HG03196 (cell line): ENCODE data around the gene ZC3H7A.

Experiments
- ATAC-seq: cut with Tn5 transposase; IDR thresholded peaks from one replicate; pipeline ENCODE4 v1.9.1; 2021; ENCODE audit not compliant: unreplicated experiment

The ZC3H7A gene

DNA sequence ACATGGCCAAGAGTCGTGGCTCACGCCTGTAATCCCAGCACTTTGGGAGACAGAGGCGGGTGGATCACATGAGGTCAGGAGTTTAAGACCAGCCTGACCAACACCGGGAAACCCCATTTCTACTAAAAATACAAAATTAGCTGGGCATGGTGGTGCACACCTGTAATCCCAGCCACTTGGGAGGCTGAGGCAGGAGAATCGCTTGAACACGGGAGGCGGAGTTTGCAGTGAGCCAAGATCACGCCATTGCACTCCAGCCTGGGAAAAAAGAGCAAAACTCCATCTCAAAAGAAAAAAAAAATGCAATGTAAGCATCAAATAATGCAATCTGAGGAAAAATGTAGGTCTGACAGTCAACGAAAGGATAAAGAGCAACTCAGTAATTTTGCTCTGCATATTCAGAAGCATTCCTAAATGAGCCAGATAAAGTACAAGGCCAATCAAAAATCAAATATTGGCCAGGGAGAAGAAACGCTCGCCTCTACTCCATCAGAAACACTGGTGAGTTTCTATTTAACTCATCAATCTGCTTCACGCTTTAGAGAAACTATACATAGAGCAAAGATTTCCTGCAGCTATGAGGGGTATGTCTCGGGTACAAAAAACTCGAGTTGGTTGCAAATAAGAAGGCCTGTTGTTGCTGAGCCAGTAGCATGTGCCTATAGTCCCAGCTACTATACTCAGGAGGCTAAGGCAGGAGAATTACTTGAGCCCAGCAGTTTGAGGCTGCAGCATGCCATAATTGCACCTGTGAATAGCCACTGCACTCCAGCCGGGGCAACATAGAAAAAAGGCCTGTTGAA lies 58.1 kb downstream of the ZC3H7A start:
- ATAC-seq = no peak

DNA sequence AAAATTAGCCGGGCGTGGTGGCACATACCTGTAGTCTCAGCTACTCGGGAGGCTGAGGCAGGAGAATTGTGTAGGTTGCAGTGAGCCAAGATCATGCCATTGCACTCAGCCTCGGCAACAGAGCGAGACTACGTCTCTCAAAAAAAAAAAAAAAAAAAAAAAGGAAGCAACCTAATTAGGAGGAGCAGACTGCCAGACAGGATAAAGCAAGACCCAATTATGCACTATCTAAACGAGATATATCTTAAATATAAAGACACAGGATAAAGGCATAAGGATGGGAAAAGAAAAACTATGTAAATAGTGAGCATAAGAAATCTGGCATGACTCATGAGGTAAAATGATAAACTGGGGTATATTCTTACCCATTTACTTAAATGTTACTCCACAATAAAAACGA lies 59.3 kb downstream of the ZC3H7A start:
- ATAC-seq = no peak

DNA sequence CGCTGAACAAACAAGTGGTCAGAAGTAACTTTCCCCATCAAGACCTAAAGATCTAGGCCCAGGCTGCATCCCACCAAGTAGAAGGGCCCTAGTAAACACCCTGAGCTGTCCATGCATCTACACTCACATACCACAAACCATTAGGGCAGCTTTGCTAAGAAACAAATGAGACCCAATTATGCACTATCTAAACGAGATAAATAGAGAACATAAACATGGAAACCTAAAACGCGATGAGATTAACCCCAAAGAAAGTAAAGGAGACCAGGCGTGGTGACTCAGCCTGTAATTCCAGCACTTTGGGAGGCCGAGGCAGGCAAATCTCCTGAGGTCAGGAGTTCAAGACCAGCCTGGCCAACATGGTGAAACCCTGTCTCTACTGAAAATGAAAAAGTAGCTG lies 60.2 kb downstream of the ZC3H7A start:
- ATAC-seq = no peak

DNA sequence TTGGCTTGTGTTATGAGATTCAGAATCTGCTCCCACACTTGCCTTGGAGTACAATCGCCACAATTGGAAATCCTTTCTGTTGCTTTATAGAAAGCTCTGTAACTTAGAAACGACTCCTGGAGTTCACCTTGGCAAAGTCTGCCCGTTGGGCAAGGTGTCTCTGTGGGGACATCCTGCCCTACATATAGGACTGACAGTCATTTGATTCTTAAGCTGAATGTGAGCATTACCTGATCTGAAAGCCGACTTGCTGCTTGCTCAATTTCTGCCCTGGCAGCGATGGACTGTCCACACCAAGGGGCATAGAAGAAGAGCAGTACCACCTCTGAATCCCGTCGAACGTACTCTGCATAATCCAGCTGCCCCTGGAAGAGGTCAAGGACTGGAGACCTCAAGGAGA lies 61.3 kb downstream of the ZC3H7A start:
- ATAC-seq = no peak

DNA sequence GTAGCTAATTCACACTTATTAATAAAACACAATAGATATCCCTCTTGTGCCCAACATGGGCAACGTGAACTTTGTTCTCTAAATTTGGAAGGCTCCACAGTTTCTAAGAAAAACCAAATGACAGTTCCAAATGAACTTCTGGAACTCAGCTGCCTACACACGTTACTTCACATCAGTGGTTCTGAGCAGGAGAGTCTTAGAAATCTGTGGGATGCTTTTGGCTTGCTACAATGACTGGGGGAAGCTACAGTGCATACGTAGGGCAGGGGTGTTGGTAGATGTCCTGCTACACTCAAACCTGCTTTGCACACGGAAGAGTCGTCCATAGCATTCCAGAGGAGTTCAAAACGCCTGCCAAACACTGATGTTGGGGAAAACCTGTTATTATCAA lies 62.4 kb downstream of the ZC3H7A start:
- ATAC-seq = no peak

DNA sequence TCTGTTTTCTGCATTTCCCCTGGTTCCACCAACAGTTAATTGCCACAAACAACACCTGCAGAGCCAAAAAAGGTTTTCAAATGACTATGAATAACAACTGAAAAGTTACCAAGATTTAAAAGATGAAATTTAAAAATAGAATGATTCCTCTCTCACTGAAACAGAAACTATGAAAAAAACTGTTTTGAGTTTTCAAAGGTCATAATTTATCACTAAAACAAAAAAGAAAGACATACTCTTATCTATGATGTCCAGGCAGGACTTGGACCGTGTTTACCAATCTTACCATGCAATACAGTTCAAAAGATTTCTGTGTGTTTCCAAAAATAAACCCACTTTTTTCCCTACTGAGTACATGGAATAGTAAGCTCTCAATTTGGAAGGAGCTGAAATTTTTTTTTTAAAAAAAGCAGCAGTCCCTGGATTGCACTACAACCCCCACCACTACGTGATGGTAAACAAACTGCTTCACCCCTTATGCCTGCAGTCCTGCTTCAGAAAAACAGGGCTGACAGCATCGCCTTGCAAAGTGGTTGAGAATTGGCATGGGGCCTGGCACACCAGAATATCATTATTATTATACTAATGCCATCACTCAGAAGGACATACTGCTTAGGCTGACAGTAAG lies 62.9 kb downstream of the ZC3H7A start:
- no peak for ATAC-seq

DNA sequence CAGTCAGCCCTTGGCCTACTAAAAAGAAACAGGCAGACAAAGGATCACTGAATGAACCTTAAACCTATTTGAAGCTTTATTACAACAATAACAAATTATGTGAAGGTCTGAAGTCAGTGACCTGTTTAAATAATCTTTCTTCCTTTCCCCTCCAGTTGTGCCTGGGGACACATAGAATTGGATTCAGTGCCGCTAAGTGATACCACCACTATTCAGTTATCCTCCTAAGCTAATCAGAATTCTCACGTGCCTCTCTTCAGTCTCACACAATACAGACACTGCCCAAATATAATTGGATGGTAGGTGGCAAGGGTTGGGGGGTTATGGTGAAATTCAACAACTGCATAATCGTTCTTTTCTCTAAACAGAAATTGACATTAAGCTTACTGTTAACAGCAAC lies 65.8 kb downstream of the ZC3H7A start:
- ATAC-seq = no peak

DNA sequence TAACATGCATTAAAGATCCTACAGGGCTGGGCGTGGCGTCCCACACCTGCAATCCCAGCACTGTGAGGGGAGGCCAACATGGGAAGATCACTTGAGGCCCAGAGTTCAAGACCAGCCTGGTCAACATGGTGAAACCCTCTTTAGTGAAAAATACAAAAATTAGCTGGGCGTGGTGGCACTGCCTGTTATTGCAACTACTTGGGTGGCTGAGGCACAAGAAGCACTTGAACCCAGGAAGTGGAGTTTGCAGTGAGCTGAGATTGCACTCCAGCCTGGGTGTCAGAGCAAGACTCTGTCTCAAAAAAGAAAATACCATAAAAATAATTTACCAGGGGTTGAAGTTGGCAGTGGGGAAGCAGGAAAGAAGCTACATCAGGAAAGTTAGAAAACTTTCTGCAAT lies 67.3 kb downstream of the ZC3H7A start:
- no peak for ATAC-seq

DNA sequence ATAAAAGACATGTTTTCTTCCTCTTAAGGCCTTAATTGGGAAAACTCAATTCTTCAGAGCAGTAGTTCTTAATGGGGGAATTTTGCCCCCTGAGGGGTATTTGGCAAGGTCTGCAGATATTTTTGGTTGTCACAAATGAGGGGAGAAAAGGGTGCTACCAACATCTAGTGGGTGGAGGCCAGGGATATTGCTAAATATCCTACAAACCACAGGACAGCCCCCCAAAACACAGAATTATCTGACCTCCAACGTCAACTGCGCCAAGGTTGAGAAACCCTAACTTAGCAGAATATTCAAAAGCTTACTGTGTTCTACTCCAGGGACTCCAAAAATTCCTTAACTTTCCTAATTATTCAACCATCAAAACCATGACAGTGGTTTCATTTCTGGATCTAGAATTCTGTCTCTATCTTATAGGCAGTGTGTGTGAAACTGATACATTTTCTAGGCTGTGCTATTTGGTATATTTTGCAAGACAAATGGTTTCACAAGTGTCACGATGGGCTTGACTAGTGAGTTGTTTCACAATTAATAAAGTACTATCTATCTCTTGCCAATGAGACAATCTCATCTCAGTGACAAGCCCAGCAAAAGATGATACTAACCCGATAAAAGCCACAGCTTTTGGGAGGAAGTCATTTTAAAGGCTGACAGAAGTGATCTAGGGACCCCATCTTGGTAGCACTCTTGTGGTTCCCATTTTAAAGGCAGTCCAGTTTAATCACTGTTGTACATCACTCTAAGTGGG lies 69.1 kb downstream of the ZC3H7A start:
- ATAC-seq = no peak

DNA sequence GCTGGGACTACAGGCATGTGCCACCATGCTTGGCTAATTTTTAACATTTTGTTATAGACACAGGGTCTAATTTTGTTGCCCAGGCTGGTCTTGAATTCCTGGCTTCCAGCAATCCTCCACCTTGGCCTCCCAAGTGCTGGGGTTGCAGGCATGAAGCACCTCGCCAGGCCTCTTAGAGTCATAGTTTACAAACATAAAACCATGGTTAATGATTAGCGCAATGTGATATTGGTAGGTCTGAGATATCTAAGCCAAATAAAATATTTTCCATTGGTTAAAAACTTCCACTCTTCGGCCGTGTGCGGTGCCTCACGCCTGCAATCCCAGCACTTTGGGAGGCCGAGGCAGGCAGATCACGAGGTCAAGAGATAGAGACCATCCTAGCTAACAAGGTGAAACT lies 71.0 kb downstream of the ZC3H7A start:
- no peak for ATAC-seq

DNA sequence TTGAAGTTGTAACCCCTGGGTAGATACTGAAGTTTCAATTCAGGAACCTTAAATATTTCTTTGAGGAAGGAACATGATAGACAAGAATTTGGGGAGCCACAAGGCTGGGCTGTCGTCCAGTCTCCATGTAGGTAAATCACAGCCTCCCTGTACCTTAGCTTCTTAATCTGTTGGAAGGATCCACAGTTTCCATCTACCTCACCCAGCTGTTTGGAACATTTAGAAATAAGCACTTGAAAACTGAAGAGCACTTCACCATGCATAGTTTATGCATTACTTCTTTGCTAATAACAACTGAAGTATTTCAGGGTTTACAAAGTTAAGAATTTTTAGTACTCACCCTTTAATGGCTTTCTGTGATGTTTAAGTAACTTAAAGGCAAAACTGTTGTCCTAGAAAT lies 71.6 kb downstream of the ZC3H7A start:
- no peak for ATAC-seq

DNA sequence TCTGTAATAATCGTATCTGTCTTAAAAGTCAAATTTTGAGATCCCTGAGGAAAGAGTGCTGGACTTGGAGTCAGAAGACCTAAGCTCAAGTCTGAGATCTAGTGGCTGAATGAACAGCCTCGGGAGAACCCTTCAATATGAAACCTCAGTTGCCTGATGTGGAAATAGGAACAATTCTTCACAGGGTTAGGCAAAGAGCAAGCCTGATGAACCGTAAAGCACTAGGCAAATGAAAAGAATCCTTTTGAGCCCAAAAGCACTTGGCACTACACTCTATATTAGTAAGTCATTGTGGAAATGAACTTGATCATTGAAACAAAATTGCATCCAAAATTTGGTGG lies 74.6 kb downstream of the ZC3H7A start:
- no peak for ATAC-seq

DNA sequence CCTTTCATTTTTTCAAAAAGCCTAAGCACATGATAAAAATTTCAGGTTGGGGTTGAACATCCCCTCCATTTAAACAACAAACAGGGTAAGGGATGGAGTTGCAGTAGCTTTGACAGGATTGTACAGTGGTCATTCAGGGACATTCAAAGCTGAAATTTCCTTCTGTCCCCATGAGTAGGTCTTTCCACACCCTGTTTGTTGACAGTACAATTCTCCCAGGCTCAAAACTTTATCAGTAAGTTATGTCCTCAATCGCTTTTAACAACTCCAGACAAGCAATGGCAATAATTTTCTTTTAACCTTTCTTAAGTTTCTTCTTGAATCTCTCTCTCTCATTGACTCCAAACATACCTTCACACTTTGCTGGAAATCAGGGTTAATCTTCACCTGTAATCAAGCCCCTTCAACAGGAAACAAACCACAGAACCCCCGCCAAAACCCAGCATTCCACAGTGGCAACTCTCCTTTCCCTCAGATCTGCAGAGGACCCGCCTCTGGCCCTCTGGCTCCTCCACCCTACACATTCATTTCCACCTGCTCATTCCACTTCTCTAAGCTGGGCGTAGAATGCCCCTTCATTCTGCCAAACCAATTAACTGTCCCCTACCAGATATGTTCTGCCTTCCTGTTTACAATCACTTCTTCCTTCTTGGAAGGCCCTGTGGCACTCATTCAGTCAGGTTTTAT lies 75.1 kb downstream of the ZC3H7A start:
- no peak for ATAC-seq

DNA sequence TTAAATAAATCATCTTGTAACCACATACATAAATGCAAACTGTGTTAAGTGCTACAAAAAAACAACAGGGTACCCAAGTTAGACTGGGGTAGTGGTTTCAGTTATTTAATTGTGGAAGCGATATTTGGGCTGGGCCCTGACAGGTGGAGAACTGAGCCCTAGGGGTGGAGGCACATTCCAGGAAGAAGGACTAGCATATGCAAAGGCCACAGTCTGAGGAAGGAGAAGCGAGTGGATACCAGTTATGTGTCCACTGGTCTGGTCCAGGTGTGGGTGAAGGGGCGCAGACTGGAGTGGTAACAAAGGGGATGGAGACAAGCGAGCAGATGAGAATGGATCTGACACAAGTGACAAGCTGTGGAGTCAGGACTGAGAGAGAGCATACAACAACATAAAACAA lies 77.3 kb downstream of the ZC3H7A start:
- ATAC-seq = no peak

DNA sequence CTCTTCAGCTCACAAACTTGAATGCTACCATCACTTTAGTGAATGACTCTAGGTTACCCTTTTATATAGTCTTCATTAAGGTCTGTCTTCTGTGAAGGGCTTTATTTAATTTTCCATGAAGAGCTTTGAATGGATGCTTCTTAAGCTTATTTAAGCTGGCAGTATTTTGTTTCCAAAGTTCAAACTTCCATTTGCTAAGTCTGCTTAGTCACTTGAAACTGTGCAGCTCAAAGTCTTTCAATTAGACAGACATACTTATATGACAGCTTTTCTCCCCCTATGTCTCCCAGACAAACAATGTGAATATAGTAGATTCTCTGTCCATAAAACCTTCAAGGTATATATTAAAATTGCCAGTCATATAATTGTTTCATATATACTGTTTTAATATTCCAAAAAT lies 77.9 kb downstream of the ZC3H7A start:
- no peak for ATAC-seq

DNA sequence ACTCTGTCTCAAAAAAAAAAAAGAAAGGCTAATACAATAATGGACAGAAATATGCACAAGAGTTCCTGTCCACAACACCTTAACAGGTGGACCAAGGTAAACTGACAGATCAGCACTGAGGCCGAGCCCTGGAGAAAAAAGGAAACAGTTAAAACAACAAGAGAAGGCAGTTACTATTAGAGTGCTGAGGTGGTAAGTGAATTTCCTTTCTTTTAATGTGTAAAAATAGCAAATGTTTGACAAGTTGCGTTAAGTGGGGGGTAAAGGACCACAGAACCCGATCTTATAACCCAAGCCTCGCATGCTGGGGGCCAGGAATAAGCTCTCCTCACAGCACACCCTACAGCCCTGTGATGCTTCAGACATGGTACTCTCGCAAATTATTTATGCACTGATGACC lies 79.2 kb downstream of the ZC3H7A start:
- no peak for ATAC-seq

DNA sequence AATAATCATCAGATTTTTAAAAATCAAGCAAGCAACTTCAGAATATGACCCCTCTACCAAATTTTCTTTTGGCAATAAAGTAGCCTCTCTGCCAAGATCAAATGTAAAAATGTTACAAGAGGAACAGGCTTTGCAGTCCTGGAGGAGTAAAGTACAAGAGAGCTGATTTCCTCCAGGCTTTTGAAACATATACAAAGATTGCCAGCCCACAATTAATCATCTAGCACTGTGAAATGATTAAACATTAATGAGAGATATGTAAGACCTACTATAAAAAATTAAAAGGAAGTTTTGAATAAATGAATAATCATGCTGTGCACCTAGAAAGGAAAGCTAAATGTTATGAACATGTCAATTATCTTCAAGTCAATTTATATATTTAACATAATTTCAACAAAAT lies 80.7 kb downstream of the ZC3H7A start:
- no peak for ATAC-seq

DNA sequence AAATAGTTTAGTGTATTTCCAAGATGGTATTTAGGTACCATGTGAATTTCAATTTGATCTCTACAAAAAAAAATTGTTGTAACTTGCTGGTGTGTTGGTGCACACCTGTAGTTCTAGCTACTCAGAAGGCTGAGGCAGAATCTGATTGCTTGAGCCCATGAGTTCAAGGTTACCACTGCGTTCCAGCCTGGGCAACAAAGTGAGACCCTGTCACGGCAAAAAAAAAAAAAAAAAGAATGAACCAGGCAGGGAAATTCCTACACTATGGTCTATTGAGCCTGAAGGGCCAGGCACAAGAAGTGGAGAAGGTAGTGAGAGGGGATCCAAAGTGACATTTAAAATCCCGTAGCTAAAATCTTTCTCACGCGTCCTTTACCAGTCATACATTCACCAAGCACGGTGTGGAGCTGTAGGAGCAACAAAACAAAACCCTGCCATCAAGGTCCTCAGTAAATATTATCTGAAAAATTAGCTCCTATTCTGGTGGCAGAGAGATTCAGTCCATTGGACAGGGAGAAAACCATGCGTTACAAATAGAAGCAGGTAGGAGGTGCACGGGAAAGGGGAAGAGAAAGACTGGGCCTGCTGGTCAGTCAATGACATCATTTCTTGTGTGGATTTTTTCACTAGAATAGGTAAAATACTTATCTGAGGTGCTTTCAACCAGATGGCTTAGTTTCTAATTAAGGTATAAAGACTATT lies 81.7 kb downstream of the ZC3H7A start:
- ATAC-seq = no peak

DNA sequence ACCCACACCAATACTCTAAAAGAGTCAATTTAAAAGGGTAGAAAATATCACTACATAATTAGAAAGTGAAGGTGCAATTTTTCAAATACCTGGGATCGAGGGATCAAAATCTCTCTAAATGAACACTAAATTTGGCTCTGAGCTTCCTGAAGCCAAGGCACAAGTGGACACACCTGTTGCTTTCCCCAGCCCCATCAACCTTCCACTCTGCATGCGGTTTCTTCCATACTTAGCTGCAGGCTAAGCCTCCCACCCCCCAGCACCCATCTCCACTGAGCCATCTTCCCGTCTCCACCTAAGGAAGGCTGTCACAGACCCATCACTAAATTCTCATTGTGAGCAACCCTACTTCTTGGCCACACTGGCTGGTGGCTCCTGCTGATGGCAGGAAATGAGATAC lies 84.9 kb downstream of the ZC3H7A start:
- no peak for ATAC-seq

DNA sequence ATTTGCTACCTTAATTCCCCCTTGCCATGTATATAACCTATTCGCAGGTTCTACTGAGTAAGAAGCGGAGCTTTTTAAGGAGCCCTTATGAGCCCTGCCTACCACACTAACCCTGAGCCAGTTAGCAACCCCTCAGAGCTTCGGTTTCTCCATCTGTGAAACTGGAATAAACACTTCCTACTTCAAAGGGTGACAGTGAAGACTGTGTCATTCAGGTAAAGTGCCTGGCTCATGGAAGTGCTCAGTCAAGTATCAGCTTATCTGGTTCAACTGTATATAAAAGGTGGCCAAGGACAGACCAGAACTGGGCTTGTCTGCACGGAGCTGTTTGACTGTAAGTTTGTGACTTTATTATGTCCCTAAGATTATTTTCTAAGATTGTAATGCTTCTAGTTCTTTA lies 85.4 kb downstream of the ZC3H7A start:
- no peak for ATAC-seq

DNA sequence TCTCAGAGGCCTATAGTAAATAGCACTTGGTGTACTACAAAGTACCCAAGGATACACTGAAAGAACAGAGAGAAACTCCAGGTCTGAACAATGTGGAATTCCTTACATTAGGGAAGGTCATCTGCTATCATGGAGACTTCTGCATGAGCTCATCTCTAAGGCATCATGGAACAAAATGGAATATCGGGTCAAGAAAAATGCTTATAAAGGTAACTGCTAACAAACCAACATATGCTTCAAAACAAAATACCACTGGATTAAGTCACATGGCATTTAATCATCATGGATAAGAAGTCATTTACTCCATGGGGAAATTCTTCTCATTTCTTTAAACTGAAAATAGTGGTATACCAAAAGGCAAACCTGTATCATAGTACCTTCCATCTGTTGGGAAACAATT lies 88.6 kb downstream of the ZC3H7A start:
- no peak for ATAC-seq
